Measurements from ENCODE around the gene COX7A2L.
"Not testable (repeated sequence)": the region's sequence is repeated elsewhere in the genome, so short reads cannot be mapped to it uniquely, and the experiment has no call there.

COX7A2L gene

DNA sequence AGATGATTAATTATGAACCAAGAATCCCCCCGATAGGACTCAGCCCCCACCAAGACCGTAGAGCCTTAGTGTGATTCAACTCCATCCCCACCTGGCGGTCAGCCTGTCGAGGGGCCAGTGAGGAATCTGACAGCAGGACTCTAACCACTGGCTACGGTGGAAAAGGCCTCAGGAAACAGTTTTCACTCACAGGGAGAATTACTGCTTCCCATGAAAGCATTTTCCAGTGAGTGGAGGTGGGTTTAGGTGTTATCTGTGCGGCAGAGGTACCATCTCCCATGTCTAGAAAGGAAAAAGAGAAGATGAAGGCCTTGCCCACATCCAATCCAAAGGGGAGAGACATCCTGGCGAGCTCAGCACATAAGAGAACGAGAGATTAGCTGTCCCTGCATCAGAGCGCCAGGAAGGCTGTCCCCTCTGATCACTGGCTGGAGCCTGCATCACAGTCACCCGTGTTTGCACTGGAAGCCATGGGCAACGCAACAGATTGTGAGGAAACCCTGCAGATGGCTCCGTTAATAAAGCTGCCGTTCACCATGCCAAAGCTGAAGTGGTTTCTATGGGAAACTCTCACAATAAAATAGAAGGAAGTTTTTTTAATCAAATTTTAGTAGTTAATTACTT is 22.3 kb downstream of the COX7A2L start:
- DNase-seq = no peak

- DNase-seq = no peak
These were observed 23.0 kb downstream of the COX7A2L start for GRCh38 chr2:42337846-42338566.

GRCh38 chr2:42337356-42337820 is 23.6 kb downstream of the COX7A2L start:
- no peak for DNase-seq

DNA sequence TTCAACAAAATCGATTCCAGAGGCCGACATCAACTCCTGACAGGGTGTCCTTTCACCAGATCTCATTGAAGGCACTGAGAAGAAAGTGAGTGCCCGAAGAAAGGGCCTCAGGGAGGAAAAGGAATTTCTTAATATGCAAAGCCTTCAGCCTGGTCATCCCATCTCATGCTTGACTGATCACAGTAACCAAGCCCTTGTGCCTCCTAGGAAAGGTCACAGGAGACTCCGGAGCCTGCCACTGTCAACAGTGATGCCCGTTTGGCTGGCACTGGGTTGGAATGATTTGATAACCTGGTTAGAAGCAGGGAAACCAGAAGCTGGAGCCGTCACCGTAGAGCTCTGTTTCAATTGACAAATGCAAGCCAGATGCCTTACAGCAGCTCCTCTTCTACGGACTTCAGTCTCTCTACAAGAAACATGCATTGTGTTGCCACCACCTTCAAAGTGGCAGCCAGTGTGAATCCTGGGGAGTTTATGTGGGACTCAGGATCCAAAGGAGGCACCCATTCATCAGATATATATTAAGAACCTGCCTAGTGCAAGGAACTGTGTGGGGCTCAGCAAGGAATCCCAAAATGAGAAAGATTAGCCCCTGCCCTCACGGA is 24.6 kb downstream of the COX7A2L start:
- no peak for DNase-seq

DNA sequence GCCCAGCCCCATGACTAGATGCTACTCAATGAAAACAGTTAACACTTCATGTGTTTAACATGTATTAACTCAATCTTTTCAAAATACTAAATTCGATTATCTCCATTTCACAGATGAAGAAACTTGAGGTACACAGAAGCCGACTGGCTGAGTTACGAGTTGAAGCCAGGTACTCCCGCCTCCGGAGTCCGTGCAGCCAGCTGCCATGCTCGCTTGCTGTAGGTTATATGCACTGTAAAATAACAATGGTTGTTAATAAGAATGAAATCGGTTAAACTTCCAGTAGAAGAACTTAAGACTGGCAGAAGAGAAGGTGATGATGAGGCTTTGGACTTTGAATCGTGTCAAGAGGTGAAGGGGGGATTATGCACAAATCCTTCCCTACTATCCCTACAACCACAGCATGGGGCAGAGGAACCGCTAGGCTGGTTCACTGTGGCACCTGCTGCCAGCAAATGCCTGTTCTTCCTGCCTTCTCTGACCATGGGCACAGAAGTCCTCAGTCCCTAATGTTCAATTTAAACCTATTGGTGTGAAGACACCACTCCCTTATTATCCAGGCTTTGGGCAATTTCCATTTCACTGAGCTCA is 25.4 kb downstream of the COX7A2L start:
- no peak for DNase-seq

DNA sequence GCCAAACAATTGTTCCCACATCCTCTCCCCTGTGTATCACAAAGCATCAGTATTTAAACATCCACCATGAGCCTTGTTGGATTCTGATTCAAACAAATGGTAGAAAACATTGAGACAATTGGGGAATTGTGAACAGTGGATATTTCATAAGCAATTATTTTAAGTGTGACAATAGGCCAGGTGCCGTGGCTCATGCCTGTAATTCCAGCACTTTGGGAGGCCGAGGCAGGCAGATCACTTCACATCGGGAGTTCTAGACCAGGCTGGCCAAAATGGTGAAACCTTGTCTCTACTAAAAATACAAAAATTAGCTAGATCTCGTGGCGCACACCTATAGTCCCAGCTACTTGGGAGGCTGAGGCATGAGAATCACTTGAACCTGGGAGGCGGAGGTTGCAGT is 26.2 kb downstream of the COX7A2L start:
- DNase-seq = not testable (repeated sequence)

GRCh38 chr2:42334220-42334619 is 26.8 kb downstream of the COX7A2L start:
- no peak for DNase-seq

DNA sequence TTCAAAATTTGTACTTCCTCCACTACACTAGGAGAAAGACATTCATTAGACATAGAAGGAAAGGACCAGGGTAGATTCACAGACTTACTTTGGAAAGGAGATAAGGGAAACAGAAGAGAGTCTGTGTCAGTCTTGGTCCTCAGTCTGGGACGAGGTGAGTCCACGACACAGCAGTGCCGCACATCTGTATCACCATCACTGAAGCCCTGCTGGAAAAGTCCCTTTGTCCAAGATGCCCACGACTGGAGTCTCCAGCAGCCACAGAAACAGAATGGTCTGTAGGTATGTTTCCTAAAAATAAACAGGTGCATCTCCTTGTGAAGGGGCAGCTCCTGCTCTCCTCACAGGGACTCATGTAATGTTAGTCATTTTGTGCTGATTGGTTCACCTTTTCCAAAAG is 27.4 kb downstream of the COX7A2L start:
- no peak for DNase-seq

DNA sequence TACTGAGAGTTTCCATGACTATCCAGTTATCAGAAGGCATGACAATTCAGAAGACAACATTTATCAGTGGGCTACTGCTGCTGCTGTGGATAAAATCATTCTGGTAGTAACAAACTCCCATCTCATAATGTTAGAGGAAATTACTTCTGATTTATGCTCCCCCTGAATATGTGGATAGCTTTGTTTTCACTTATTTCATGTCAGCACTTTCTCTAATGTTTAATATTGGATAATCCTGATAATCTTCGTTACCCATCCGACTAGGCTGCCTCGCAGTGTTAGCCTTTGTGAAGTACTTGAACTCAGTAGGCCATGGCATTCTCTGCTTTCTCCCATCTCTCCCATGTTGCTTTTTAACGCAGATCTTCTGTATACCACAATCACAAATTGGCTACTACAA is 28.4 kb downstream of the COX7A2L start:
- no peak for DNase-seq

- no peak for DNase-seq
These were observed 29.3 kb downstream of the COX7A2L start for GRCh38 chr2:42331569-42332284.

GRCh38 chr2:42329736-42330135 is 31.3 kb downstream of the COX7A2L start:
- no peak for DNase-seq

DNA sequence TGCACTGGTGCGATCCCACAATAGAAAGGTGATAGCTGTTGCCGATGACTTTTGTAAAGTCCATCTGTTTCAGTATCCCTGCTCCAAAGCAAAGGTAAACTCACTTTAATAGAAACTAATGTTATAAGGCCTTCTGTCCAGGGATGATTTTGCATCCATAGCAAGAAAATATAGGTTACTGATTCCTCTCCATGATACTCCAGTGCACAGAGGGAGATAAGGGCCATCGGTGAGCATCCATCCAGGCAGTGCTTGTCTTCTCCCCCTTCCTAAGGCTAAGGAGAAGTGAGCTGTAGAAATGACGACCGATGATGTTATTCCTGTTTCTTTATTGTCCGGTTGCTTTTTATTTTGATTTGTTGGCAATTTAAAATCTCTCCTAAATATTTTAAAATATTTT is 32.1 kb downstream of the COX7A2L start:
- no peak for DNase-seq

DNA sequence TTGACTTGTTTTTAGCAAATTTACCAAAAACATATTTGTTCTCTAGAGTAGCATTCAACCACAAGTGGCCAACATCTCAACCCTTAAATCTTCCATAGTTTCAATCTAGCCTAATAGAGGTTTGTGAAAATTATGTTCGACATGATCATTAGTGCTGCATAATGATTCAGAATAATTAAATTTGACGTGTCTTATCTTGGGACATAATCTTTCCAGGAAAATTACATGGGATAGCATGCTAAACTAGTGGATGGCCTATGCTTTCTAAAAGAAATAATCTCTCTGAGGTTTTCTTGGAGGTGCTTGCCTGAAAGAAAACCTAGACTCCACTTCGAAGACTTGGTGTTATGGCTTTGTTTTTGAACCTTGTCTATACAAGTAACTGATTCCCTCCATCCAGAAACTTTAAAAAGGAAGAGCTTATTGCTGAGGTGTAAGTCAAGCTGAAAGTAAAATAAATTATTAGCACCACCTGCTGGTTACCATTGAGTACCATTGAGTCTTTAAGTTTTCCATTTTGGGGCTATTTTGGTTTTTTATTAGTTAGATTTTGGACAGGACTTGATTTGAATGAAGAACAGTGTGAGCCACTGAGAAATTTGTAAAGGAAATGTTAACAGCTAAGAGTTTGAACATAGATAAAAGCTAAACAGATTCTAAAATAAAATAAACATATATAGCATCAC is 32.7 kb downstream of the COX7A2L start:
- DNase-seq = no peak

- no peak for DNase-seq
These were observed 33.9 kb downstream of the COX7A2L start for GRCh38 chr2:42327125-42327524.

DNA sequence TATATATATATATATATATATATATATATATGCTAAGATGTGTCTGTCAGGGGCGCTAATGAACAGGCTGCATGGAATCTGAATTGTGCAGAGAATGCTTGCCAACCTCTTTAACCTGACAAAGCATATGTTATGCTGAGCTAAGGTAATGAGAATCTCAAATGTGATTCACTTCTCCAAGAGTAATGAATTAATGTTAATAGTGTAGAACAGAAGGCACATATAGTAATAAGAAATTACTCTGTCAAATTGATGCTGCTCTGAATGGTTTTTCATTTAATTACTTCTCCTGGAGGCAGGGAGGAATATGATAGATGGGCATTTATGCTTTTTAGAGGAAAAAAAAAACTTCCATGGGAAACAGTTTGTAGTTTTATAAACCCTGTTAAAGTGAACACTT is 35.4 kb downstream of the COX7A2L start:
- no peak for DNase-seq

DNA sequence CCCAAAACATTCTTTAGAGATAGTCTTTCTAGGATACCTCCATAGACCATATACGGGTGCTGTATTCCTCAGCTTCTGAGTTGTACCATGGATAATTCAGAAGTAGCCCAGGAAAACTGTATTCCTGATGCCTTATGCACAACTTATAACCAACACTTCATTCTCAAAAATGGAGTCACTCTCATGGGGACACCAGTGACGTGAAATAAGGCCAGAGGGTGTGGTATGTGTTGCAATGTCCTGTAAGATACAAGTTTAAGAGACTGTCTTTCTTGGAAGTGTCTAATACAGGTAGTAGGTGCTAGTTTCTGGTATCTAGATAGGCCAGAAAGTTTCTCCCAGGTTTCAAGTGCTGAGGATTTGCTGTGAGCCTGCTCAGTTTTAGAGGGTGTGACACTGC is 36.1 kb downstream of the COX7A2L start:
- no peak for DNase-seq

GRCh38 chr2:42324244-42324643 is 36.8 kb downstream of the COX7A2L start:
- DNase-seq = no peak

DNA sequence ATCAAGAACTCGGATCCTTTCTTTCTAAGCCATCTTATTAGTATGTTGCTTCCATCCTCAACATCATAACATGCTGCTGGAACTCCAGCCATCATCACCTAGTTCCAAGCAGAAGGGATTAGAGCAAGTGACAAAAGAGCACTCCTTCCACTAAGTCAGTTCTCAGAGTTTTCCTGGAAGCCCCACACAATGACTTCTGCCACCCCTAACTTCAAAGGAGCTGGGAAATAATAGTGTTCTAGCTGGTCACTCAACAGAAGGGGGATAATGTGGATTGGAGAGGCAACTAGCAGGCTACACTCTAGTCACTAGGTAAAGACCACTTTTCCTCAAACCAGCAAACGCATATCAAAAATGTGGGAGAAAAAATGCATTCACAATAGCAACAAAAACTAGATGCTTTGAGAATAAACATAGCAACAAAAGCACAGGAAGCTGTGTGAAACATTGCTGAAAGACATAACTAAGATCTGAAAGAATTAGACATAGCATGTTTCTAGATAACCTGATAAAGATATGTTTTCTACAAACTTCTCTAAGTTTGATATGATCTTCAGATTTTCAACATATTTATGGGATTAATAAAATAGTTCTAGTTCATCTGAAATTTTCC is 39.5 kb downstream of the COX7A2L start:
- DNase-seq = no peak

DNA sequence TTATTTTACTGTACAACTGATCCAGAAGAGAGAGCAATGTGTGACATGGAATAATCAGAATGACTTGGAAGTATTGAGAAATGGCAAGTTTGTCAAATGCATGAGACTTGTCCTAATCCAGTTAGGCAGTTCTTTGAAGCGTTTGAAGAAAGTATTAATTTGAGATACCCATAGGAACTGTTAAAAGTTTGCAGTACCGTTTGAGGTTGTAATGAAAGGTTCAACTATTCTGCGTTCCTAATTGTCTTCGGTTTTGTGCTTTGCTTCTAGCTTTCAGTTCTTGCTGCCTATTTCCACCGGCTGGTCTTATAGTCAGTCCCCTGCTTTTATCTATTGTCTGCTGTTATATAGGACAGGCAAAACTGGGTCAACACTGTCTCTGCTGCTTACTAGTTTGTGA is 41.8 kb downstream of the COX7A2L start:
- no peak for DNase-seq

- DNase-seq = no peak
These were observed 43.1 kb downstream of the COX7A2L start for GRCh38 chr2:42317945-42318344.

GRCh38 chr2:42317486-42317885 is 43.5 kb downstream of the COX7A2L start:
- DNase-seq = no peak

DNA sequence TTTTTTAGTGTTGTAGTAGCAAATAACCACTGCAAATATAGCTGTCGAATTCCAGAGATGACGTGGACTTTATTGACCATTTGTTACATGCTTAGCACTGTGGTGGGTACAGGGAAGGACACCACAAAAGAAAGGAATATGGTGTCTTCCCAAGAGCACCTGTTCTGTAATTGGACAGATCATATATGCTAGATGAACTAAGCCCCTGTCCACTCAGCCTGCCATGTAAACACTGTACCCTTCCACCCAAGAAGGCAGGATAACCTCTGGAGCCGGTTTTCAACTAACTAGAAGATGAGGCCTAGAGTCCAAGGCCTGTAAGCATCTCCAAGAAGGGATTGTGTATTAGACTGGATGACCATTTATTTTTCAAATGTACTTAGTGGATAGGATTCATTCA is 44.1 kb downstream of the COX7A2L start:
- no peak for DNase-seq

Measured in stimulated activated CD4-positive, alpha-beta T cell treated with anti-CD3 and anti-CD28 coated beads, Interleukin-15, amount 100 ng/mL, for 24 hours (primary cell).